ENCODE measurements around the gene ARHGAP42.
"Not testable (repeated sequence)": the region's sequence is repeated elsewhere in the genome, so short reads cannot be mapped to it uniquely, and the experiment has no call there.

- TF ChIP-seq TAF1 (IDR thresholded peaks at IDR 0.05; ENCODE audit: low read depth, low read length); POLR2AphosphoS5 (IDR thresholded peaks at IDR 0.05; ENCODE audit: low read depth, low read length); POLR2A (IDR thresholded peaks at IDR 0.05; ENCODE audit: low read depth, low read length); PAX5 (IDR thresholded peaks at IDR 0.05; ENCODE audit: insufficient read depth, low read length, severe bottlenecking); POU2F2 (IDR thresholded peaks at IDR 0.05; ENCODE audit: low read depth, low read length); SPI1 (IDR thresholded peaks at IDR 0.05; ENCODE audit: low read depth, low read length): not testable (repeated sequence)
Observed at GRCh38 chr11:101013702-101014101, 326.6 kb downstream of the ARHGAP42 start.
